GM23338 (cell line): ENCODE data around the gene STK16. TPM values are rescaled to one million over a fixed set of nuclear protein-coding genes. Genes with fewer than 3 reads are reported as not detected.

Source experiments
- ATAC-seq: fragments of 200-7000 bp; cut with Tn5 transposase; 3 replicates; pipeline ENCODE4 v1.9.1; 2020
- DNase-seq: peaks from one replicate; pipeline ENCODE4 v3.0.0-alpha.2; 2015; ENCODE audit warnings: low spot score
- H2AFZ ChIP-seq: fragments of 200-600 bp; sonication (generic); 2 replicates; pipeline ENCODE4 v1.8.0; 2016; ENCODE audit warnings: antibody characterized with exemption, mild to moderate bottlenecking, moderate library complexity
- H3F3A ChIP-seq: fragments of 200-600 bp; sonication (generic); replicated peaks from 2 replicates; pipeline ENCODE4 v1.8.0; 2017; ENCODE audit warnings: antibody characterized with exemption, mixed run types, low read depth
- H3K27ac ChIP-seq: fragments of 200-600 bp; sonication (generic); 2 replicates; pipeline ENCODE4 v1.6.1; 2016; ENCODE audit warnings: low read depth
- H3K27me3 ChIP-seq: fragments of 200-600 bp; sonication (generic); 2 replicates; pipeline ENCODE4 v1.8.0; 2016; ENCODE audit warnings: mild to moderate bottlenecking, mixed run types, moderate library complexity; ENCODE audit not compliant: insufficient read depth
- H3K36me3 ChIP-seq: fragments of 200-600 bp; sonication (generic); 2 replicates; pipeline ENCODE4 v1.8.0; 2016; ENCODE audit warnings: mild to moderate bottlenecking; ENCODE audit not compliant: insufficient read depth
- H3K4me1 ChIP-seq: fragments of 200-600 bp; sonication (generic); 2 replicates; pipeline ENCODE4 v1.8.0; 2016; ENCODE audit warnings: mild to moderate bottlenecking, moderate library complexity; ENCODE audit not compliant: insufficient read depth
- H3K4me2 ChIP-seq: fragments of 200-600 bp; sonication (generic); 2 replicates; pipeline ENCODE4 v1.7.1; 2017; ENCODE audit warnings: mixed run types
- H3K4me3 ChIP-seq: fragments of 200-600 bp; sonication (generic); 2 replicates; pipeline ENCODE4 v1.6.1; 2016; ENCODE audit warnings: mixed run types
- H3K79me2 ChIP-seq: fragments of 200-600 bp; sonication (generic); replicated peaks from 2 replicates; pipeline ENCODE4 v1.8.0; 2017; ENCODE audit warnings: mild to moderate bottlenecking; ENCODE audit not compliant: insufficient read depth
- H3K9me2 ChIP-seq: fragments of 200-600 bp; sonication (generic); 2 replicates; pipeline ENCODE4 v1.8.0; 2017; ENCODE audit not compliant: insufficient read depth
- H4K20me1 ChIP-seq: fragments of 200-600 bp; sonication (generic); replicated peaks from 2 replicates; pipeline ENCODE4 v1.8.0; 2017; ENCODE audit warnings: mild to moderate bottlenecking; ENCODE audit not compliant: insufficient read depth
- H3K27ac Mint-ChIP-seq: 2 replicates; pipeline ENCODE4 v1.8.0; 2020; ENCODE audit warnings: inconsistent platforms, mild to moderate bottlenecking, moderate library complexity, mixed read lengths
- H3K27me3 Mint-ChIP-seq: 3 replicates; pipeline ENCODE4 v1.8.0; 2022; ENCODE audit warnings: low read depth, mild to moderate bottlenecking, moderate library complexity, mixed read lengths, inconsistent platforms; ENCODE audit not compliant: insufficient read depth, poor library complexity
- H3K36me3 Mint-ChIP-seq: 3 replicates; pipeline ENCODE4 v1.8.0; 2021; ENCODE audit warnings: low read depth, mild to moderate bottlenecking, inconsistent platforms, moderate library complexity, mixed read lengths
- H3K4me1 Mint-ChIP-seq: 3 replicates; pipeline ENCODE4 v1.8.0; 2020; ENCODE audit warnings: mild to moderate bottlenecking, inconsistent platforms, mixed read lengths
- H3K4me3 Mint-ChIP-seq: 3 replicates; pipeline ENCODE4 v1.8.0; 2021; ENCODE audit warnings: moderate library complexity, mild to moderate bottlenecking, inconsistent platforms, mixed read lengths
- H3K9me3 Mint-ChIP-seq: 3 replicates; pipeline ENCODE4 v1.8.0; 2020; ENCODE audit warnings: moderate library complexity, mild to moderate bottlenecking, inconsistent platforms, mixed read lengths
- EZH2phosphoT487 ChIP-seq: fragments of 200-600 bp; sonication (generic); IDR thresholded peaks from one replicate; pipeline ENCODE4 v1.8.1; 2018; ENCODE audit warnings: antibody characterized with exemption; ENCODE audit not compliant: unreplicated experiment
- NANOG ChIP-seq: IDR thresholded peaks from 2 replicates; pipeline ENCODE4 v1.6.1; 2016; ENCODE audit warnings: antibody characterized with exemption, borderline replicate concordance
- STAT1 ChIP-seq: IDR thresholded peaks from one replicate; pipeline ENCODE4 v1.6.1; 2016; ENCODE audit warnings: antibody characterized with exemption; ENCODE audit not compliant: unreplicated experiment
- ZNF114 ChIP-seq: fragments of 250-450 bp; sonication (Bioruptor Pico); IDR thresholded peaks from 2 replicates; pipeline ENCODE4 v1.5.0; 2020; ENCODE audit warnings: mild to moderate bottlenecking, moderate library complexity
- polyA plus RNA-seq: library from polyadenylated mRNA; unstranded; fragments of >200 nt; fragmentation: Nextera tagmentation; extraction: Ambion mirVana; gene quantifications from 2 replicates; pipeline ENCODE4 v1.2.1, GENCODE V29; 2016
- total RNA-seq: library from RNA; depleted of rRNA; stranded (reverse); fragments of >200 nt; shearing (Covaris generic); gene quantifications from 2 replicates; pipeline ENCODE4 v1.2.3, GENCODE V29; 2014
- TF ChIP-seq, protein P1 (sequence below), 2 experiments: fragments of 200-600 bp in 1 of 2; sonication (generic) in 1 of 2; conservative IDR thresholded peaks; 2 replicates each; pipeline versions ENCODE4 v1.5.1 to v1.6.1; 2016 to 2017; ENCODE audit warnings: antibody characterized with exemption in 2 of 2, low read depth in 2 of 2, mild to moderate bottlenecking in 2 of 2, moderate library complexity in 1 of 2
- TF ChIP-seq, protein P2 (sequence below): IDR thresholded peaks from one replicate; pipeline ENCODE4 v1.6.1; 2018; ENCODE audit warnings: antibody characterized with exemption; ENCODE audit not compliant: unreplicated experiment
- TF ChIP-seq, protein P3 (sequence below): IDR thresholded peaks from 2 replicates; pipeline ENCODE4 v1.6.1; 2016; ENCODE audit warnings: antibody characterized with exemption

The STK16 gene
- total and polyA plus RNA-seq, 2 experiments from 2014 or later, result 3.1 to 17.0 TPM

DNA sequence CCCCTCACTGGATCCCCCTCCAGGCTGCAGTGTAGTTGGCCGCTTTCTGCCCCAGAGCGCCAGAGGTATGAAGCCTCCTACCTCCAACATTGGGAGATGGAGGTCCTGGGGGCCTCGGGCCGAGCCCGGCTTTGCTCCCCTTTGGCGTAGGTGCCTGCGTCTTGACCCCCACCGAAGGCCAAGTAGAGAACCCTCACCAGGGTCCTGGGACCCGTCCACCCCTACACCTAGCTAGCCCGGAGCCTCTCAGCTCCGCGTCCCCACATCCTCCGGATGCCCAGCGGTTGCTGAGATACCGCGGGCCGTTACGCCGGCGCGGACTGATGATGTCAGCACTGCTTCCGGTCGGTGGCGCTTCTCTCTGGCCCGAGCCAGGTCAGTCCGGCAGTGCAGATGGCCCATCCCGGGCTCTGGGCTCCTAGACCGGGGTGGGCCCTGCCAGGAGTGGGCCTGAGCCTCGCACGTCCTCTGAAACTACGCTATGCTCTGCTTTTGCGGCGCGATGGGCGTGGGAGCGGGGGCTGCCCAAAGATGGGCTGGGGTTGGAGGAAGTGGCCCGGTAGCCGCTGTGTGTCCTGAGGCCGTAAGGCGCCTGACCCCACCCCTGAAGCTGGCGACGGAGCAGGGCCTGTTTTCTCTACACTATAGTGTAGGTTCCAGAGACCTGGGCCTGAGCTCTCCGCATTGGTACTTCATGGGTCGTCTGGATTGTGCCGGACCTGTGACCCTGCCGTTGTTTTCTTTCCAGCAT, at the start of gene STK16, which contains the start of gene GLB1L (continued):
- TF ChIP-seq, protein P1, sequence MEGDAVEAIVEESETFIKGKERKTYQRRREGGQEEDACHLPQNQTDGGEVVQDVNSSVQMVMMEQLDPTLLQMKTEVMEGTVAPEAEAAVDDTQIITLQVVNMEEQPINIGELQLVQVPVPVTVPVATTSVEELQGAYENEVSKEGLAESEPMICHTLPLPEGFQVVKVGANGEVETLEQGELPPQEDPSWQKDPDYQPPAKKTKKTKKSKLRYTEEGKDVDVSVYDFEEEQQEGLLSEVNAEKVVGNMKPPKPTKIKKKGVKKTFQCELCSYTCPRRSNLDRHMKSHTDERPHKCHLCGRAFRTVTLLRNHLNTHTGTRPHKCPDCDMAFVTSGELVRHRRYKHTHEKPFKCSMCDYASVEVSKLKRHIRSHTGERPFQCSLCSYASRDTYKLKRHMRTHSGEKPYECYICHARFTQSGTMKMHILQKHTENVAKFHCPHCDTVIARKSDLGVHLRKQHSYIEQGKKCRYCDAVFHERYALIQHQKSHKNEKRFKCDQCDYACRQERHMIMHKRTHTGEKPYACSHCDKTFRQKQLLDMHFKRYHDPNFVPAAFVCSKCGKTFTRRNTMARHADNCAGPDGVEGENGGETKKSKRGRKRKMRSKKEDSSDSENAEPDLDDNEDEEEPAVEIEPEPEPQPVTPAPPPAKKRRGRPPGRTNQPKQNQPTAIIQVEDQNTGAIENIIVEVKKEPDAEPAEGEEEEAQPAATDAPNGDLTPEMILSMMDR (conservative IDR thresholded peaks at IDR 0.05; ENCODE audit: low read depth in 2 of 2), result no peak

DNA sequence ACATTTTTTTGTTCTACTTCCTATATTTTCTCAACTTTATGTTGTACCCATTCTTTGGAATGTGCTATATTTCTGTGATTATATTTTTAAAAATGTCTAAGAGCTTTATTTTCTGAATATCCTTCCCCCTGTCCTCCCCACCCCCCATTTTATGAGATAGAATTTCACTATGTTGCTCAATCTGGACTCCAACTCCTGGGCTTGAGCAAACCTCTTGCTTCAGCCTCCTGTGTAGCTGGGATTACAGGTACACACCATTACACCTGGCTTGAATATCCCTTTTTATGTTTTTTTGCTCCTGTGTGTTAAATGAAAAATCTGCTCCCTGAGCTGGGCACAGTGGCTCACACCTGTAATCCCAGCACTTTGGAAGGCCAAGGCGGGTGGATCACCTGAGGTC, 47.9 kb upstream of the STK16 start:
- Mint-ChIP-seq H3K36me3 (no peaks in the 10 kb centered on the region), H3K27me3 (peaks cover 10% of the 10 kb centered on the region), H3K27ac (no peak overlapping the region), H3K9me3 (peaks cover 6% of the 10 kb centered on the region; the same call in 1 of the 3 replicates), H3K4me3 (no peak overlapping the region; the same call in 2 of the 3 replicates), H3K4me1 (peaks cover 10% of the 10 kb centered on the region; the same call in 2 of the 3 replicates)
- H4K20me1 ChIP-seq, result no peaks in the 10 kb centered on the region
- no peak overlapping the region for H2AFZ ChIP-seq
- H3K4me1 ChIP-seq, result no peaks in the 10 kb centered on the region; the same call in 1 of the 2 replicates
- no peak for DNase-seq
- H3K4me2 ChIP-seq, result no peak overlapping the region
- H3K27ac ChIP-seq, result no peak overlapping the region
- H3K4me3 ChIP-seq, result no peak overlapping the region
- no peaks in the 10 kb centered on the region for H3K9me2 ChIP-seq
- no peak for ATAC-seq
- TF ChIP-seq, protein P2, sequence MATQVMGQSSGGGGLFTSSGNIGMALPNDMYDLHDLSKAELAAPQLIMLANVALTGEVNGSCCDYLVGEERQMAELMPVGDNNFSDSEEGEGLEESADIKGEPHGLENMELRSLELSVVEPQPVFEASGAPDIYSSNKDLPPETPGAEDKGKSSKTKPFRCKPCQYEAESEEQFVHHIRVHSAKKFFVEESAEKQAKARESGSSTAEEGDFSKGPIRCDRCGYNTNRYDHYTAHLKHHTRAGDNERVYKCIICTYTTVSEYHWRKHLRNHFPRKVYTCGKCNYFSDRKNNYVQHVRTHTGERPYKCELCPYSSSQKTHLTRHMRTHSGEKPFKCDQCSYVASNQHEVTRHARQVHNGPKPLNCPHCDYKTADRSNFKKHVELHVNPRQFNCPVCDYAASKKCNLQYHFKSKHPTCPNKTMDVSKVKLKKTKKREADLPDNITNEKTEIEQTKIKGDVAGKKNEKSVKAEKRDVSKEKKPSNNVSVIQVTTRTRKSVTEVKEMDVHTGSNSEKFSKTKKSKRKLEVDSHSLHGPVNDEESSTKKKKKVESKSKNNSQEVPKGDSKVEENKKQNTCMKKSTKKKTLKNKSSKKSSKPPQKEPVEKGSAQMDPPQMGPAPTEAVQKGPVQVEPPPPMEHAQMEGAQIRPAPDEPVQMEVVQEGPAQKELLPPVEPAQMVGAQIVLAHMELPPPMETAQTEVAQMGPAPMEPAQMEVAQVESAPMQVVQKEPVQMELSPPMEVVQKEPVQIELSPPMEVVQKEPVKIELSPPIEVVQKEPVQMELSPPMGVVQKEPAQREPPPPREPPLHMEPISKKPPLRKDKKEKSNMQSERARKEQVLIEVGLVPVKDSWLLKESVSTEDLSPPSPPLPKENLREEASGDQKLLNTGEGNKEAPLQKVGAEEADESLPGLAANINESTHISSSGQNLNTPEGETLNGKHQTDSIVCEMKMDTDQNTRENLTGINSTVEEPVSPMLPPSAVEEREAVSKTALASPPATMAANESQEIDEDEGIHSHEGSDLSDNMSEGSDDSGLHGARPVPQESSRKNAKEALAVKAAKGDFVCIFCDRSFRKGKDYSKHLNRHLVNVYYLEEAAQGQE, result no peak
- no peak for TF ChIP-seq STAT1
- TF ChIP-seq NANOG, result no peak
- TF ChIP-seq EZH2phosphoT487, result no peak
- no peaks in the 10 kb centered on the region for H3K27me3 ChIP-seq
- H3F3A ChIP-seq, result no peaks in the 10 kb centered on the region
- no peaks in the 10 kb centered on the region for H3K79me2 ChIP-seq
- no peaks in the 10 kb centered on the region for H3K36me3 ChIP-seq

DNA sequence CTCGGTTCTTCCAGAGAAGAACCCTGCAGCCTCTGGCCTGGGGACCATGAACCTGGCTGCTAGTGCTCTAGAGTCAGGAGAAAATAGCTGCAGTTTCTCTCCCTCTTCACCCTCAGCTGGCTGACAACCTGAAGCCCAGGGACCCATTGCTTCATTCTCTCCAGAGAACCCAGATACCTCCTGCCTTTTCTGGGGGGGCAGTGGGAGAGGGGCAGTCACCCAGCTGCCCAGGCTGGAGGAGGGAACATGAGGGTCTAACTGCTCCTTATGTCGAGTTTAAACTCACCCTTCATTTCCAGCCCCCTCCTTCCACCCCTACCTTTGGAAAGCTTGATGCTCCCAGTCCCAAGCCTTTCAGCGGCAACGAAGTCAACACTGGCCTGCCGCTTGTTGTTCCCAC, 46.3 kb upstream of the STK16 start:
- Histone ChIP-seq H3K9me2 (no peaks in the 10 kb centered on the region), H3K27me3 (no peaks in the 10 kb centered on the region), H3K36me3 (no peaks in the 10 kb centered on the region), H3K27ac (no peak overlapping the region), H3K4me1 (no peaks in the 10 kb centered on the region; the same call in 1 of the 2 replicates), H2AFZ (no peak overlapping the region), H4K20me1 (no peaks in the 10 kb centered on the region), H3F3A (no peaks in the 10 kb centered on the region), H3K79me2 (no peaks in the 10 kb centered on the region), H3K4me3 (no peak overlapping the region), H3K4me2 (no peak overlapping the region)
- no peak overlapping the region for H3K4me3 Mint-ChIP-seq
- ATAC-seq, result no peak
- H3K27me3 Mint-ChIP-seq, result peaks cover 10% of the 10 kb centered on the region
- no peaks in the 10 kb centered on the region for H3K36me3 Mint-ChIP-seq
- no peak overlapping the region for H3K27ac Mint-ChIP-seq
- H3K9me3 Mint-ChIP-seq, result peaks cover 6% of the 10 kb centered on the region; the same call in 1 of the 3 replicates
- no peak for DNase-seq
- peaks cover 10% of the 10 kb centered on the region; the same call in 2 of the 3 replicates for H3K4me1 Mint-ChIP-seq
- TF ChIP-seq, protein P2, result no peak
- TF ChIP-seq, protein P3, sequence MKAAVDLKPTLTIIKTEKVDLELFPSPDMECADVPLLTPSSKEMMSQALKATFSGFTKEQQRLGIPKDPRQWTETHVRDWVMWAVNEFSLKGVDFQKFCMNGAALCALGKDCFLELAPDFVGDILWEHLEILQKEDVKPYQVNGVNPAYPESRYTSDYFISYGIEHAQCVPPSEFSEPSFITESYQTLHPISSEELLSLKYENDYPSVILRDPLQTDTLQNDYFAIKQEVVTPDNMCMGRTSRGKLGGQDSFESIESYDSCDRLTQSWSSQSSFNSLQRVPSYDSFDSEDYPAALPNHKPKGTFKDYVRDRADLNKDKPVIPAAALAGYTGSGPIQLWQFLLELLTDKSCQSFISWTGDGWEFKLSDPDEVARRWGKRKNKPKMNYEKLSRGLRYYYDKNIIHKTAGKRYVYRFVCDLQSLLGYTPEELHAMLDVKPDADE, result no peak
- no peak for TF ChIP-seq ZNF114 (CRISPR knock-in tag)
